ENCODE results near the gene ACOT9. TPM values are rescaled to one million over a fixed set of nuclear protein-coding genes. Genes with fewer than 3 reads are reported as not detected.
"Not testable (repeated sequence)": the region's sequence is repeated elsewhere in the genome, so short reads cannot be mapped to it uniquely, and the experiment has no call there.

ACOT9 gene
- total and polyA plus RNA-seq, 2 experiments from 2014 or later: 28.5 to 34.3 TPM

GRCh38 chrX:23660766-23661132 lies 82.3 kb downstream of the ACOT9 start (continued):
- TF ChIP-seq, protein P1, sequence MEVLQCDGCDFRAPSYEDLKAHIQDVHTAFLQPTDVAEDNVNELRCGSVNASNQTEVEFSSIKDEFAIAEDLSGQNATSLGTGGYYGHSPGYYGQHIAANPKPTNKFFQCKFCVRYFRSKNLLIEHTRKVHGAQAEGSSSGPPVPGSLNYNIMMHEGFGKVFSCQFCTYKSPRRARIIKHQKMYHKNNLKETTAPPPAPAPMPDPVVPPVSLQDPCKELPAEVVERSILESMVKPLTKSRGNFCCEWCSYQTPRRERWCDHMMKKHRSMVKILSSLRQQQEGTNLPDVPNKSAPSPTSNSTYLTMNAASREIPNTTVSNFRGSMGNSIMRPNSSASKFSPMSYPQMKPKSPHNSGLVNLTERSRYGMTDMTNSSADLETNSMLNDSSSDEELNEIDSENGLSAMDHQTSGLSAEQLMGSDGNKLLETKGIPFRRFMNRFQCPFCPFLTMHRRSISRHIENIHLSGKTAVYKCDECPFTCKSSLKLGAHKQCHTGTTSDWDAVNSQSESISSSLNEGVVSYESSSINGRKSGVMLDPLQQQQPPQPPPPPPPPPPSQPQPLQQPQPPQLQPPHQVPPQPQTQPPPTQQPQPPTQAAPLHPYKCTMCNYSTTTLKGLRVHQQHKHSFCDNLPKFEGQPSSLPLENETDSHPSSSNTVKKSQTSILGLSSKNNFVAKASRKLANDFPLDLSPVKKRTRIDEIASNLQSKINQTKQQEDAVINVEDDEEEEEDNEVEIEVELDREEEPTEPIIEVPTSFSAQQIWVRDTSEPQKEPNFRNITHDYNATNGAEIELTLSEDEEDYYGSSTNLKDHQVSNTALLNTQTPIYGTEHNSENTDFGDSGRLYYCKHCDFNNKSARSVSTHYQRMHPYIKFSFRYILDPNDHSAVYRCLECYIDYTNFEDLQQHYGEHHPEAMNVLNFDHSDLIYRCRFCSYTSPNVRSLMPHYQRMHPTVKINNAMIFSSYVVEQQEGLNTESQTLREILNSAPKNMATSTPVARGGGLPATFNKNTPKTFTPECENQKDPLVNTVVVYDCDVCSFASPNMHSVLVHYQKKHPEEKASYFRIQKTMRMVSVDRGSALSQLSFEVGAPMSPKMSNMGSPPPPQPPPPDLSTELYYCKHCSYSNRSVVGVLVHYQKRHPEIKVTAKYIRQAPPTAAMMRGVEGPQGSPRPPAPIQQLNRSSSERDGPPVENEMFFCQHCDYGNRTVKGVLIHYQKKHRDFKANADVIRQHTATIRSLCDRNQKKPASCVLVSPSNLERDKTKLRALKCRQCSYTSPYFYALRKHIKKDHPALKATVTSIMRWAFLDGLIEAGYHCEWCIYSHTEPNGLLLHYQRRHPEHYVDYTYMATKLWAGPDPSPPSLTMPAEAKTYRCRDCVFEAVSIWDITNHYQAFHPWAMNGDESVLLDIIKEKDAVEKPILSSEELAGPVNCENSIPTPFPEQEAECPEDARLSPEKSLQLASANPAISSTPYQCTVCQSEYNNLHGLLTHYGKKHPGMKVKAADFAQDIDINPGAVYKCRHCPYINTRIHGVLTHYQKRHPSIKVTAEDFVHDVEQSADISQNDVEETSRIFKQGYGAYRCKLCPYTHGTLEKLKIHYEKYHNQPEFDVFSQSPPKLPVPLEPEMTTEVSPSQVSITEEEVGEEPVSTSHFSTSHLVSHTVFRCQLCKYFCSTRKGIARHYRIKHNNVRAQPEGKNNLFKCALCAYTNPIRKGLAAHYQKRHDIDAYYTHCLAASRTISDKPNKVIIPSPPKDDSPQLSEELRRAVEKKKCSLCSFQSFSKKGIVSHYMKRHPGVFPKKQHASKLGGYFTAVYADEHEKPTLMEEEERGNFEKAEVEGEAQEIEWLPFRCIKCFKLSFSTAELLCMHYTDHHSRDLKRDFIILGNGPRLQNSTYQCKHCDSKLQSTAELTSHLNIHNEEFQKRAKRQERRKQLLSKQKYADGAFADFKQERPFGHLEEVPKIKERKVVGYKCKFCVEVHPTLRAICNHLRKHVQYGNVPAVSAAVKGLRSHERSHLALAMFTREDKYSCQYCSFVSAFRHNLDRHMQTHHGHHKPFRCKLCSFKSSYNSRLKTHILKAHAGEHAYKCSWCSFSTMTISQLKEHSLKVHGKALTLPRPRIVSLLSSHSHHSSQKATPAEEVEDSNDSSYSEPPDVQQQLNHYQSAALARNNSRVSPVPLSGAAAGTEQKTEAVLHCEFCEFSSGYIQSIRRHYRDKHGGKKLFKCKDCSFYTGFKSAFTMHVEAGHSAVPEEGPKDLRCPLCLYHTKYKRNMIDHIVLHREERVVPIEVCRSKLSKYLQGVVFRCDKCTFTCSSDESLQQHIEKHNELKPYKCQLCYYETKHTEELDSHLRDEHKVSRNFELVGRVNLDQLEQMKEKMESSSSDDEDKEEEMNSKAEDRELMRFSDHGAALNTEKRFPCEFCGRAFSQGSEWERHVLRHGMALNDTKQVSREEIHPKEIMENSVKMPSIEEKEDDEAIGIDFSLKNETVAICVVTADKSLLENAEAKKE (CRISPR knock-in tag; IDR thresholded peaks at IDR 0.05): no peak
- TF ChIP-seq ZNF331 (CRISPR knock-in tag; IDR thresholded peaks at IDR 0.05; ENCODE audit: low read depth): no peak
- TF ChIP-seq NANOG (IDR thresholded peaks at IDR 0.05; ENCODE audit: borderline replicate concordance): no peak
- TF ChIP-seq ZNF114 (CRISPR knock-in tag; IDR thresholded peaks at IDR 0.05): peak; percentile 43; the same call in 1 of the 2 replicates
- TF ChIP-seq STAT1 (IDR thresholded peaks at IDR 0.05; ENCODE audit: unreplicated experiment): no peak

- H3K9me2 ChIP-seq (ENCODE audit: insufficient read depth); H3K9me3 Mint-ChIP-seq; H3K27me3 Mint-ChIP-seq (ENCODE audit: insufficient read depth, low read depth, poor library complexity); ATAC-seq; H3K27me3 ChIP-seq (ENCODE audit: insufficient read depth); H3K4me1 ChIP-seq (ENCODE audit: insufficient read depth); H3K36me3 Mint-ChIP-seq (ENCODE audit: low read depth); H2AFZ ChIP-seq; H3K36me3 ChIP-seq (ENCODE audit: insufficient read depth); H3F3A ChIP-seq (replicated peaks; ENCODE audit: low read depth); H4K20me1 ChIP-seq (replicated peaks; ENCODE audit: insufficient read depth); H3K79me2 ChIP-seq (replicated peaks; ENCODE audit: insufficient read depth): not testable (repeated sequence)
- H3K4me1 Mint-ChIP-seq: peaks cover 21% of the 10 kb centered on the region
- H3K4me2 ChIP-seq: peak overlapping the region; percentile 64; the same call in 1 of the 2 replicates
- peak overlapping the region; percentile 9; the same call in 1 of the 2 replicates for H3K4me3 ChIP-seq
- H3K27ac ChIP-seq (ENCODE audit: low read depth): peak overlapping the region; percentile 92
- peak overlapping the region; percentile 88 for H3K27ac Mint-ChIP-seq
- peak; percentile 27 for DNase-seq (ENCODE audit: low spot score)
- H3K4me3 Mint-ChIP-seq: peak overlapping the region; percentile 45
These were observed 82.9 kb downstream of the ACOT9 start for GRCh38 chrX:23660083-23660765.
